HG02759 (cell line): Measurements from ENCODE around the gene SPX.

Experiments
- ATAC-seq: cut with Tn5 transposase; IDR thresholded peaks from one replicate; pipeline ENCODE4 v1.9.1; 2021; ENCODE audit warnings: mild to moderate bottlenecking, moderate library complexity; ENCODE audit not compliant: unreplicated experiment

The SPX gene

DNA sequence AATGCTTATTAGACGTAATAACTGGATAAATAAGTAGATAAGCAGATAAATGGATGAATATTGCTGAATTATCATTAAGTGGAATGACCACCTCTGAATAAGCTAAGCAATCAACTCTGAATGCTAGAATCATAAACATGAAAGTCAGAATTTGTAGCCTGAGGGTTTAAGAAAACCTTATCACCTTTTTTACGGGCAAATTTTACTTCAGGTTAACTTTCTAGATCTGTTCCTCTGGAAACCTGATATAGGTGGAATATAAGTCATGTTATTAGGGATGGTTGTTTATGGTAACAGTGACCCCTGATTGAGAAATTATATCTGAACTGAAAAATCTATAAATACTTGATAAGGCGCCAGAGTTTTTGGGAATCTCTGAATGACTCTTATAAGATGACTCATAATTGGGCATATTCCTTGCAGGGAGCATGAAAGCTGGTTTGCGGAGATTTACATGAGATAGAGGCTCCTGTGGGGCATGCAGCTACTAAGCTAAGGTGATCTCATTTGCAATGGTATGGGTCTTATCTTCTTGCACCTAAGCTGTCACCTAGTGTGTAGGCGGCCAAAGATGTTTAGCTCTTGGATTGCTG lies 12.1 kb downstream of the SPX start:
- no peak for ATAC-seq

DNA sequence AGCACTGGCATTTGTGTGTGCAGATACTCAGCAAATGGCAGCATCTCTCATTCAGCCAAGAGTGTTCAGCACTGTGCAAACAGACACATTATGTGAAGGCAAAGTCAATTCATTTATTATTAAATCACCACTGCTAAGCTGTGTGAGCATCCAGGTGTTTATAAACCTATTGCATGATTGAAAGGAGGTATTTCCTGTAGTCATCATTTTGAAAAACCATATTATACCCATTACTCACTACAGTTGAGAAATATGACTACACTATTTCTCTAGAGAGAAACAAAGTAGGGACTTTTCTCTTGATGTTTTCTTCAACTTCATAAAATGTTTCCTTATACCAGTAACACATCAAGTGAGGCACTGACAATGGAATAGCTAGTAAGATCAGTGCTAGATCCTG lies 13.7 kb downstream of the SPX start:
- no peak for ATAC-seq

DNA sequence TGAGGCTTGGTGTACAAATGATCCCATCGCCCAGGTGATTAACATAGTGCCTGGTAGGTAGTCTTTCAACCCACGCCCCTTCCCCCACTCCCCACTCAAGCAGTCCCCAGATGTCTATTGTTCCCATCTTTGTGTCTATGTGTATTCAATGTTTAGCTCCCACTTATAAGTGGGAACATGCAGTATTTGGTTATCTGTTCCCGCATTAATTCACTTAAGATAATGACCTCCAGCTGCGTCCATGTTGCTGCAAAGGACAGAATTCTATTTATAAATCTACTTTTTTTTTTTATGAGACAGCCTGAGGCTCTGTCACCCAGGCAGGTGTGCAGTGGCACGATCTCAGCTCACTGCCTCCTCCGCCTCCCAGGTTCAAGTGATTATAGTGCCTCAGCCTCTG lies 15.7 kb downstream of the SPX start:
- no peak for ATAC-seq

DNA sequence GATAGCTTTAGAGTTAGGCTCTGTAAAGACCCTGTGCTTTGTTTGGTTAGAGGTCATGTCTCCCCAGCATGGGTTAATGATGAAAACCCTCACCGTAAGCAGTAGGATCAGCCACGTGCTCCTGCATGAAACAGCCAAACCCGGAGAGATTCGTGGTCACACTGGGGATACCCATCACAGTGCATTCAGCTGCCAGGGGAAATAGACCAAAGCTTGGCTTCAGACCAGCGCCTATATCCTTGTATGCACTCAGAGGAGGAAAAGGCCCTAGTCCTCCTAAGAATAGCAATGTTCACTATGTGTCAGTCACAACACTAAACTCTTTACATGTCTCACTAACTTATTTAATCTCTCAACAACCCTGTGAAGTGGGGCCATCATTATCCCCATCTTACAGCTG lies 16.3 kb downstream of the SPX start:
- ATAC-seq, result peak; percentile 48

DNA sequence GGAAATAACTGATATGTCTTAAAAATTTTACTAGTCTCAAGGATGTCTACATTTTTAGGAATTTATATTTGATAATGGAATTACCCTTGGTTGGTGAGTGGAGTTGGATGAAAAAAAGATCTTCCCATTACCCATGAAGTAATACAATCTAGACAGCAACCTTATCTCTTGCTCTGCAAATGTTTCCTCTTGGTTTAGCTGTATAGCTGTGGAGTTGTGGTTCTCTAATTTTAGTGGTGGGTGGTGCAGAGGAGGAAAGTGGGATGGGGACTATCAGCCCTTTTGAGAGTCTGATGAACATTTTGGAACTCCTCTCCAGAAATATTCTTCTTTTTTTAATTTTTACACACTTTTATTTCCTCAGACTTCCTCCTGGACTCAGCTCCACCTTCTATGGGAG lies 17.1 kb downstream of the SPX start:
- ATAC-seq, result no peak

DNA sequence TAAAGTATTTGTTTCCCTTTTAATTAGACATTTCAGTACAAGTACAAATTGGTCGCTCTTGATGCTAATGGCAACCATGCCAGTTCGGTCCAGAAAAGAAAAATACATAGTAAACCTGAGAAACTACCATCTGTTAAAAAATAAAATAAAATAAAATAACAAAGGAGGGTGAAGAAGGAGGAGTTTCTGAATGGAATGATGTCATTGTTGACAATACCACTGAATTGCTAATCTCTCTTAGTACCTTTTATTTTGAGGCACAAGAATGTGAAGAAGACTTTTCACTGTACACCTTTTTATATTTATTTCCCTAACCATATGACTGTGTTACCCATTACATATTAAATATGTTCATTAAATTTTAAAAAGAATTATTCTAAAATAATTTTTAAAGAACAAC lies 19.5 kb downstream of the SPX start:
- no peak for ATAC-seq

DNA sequence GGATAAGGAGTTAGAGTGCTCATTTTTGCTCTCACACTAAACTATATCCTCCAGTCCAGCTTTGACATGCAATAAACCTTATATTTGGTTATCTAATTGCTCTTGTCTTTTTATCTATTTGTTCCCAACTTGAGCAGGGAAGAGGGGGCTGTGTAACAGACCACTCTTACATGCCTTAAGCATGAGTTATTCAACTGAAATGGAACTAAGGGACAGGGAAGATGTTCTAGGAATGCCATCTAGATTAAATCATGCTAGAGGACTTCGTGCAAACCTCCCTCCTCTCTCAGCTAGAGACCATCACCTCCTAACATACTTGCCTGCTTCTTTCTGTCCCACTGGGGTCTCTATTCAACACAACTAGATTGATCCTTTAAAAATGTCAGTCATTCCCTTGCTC lies 20.6 kb downstream of the SPX start:
- no peak for ATAC-seq

DNA sequence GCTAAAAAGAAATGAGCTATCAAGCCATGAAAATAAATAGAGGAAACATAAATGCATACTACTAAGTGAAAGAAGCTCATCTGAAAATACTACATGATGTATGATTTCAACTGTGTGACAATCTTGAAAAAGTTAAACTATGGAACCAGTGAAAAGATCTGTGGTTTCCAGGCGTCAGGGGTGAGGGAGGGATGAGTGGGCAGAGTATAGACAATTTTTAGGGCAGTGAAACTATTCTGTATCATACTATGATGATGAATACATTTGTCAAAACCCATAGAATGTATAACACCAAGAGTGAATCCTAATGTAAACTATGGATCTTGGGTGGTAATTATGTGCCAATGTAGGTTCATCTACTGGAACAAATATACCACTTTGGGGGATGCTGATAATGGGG lies 21.3 kb downstream of the SPX start:
- ATAC-seq, result no peak

DNA sequence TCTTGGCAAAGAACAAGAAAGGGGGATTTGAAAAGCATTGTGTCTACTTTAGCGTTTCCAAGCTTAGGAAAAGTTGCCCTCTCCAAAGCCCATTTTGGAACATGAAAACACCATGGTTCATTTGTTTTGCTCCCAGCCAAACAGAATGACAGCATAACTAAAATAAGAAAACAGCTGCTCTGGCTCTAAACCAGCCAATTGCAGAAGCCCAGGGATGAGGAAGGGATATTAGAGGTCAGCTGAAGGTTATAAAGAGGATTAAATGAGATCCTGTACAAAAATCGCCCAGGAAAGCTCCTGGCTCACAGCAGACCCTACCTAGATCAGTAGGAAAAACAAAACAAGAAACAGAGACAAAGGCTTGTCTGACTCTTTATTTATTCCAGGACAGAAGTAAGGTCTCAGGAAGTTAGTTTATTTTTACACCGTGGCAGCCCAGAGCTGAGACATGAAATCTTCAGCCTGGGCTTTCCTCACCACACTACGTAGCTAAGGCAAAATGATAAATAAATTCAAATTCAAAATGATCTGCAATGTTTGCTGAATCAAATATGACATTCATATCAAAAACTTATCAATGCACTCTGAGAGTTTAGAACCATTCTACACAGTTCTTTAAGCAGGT lies 25.9 kb downstream of the SPX start:
- ATAC-seq, result no peak

DNA sequence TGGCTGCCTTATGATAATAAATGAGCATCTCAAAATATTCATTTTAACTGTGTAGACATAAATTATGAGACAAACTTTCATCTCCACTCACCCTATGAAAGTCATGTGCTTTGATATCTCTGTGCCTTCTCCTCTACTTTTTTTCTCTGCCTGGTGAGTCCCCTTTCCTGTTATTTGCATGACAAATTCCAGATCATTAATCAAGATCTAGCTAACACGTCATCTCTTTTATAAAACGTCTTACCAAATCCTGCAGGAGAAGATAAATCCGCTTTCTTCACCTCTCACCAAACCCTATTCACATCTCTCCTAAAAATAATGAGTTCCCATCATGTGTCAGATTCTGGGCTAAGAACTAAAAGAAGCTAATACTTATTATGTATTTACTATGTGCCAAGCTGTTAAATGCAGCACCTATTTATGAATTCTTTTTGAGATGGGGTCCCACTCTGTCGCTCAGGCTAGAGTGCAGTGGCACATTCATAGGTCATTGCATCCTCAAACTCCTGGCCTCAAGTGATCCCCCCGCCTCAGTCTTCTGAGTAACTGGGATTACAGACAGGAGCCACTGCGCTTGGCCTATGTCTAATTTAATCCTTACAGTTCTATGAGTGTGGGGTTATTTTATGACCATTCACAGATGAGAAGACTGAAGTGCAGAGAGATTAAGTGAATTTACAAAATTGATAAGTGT lies 26.7 kb downstream of the SPX start:
- no peak for ATAC-seq

DNA sequence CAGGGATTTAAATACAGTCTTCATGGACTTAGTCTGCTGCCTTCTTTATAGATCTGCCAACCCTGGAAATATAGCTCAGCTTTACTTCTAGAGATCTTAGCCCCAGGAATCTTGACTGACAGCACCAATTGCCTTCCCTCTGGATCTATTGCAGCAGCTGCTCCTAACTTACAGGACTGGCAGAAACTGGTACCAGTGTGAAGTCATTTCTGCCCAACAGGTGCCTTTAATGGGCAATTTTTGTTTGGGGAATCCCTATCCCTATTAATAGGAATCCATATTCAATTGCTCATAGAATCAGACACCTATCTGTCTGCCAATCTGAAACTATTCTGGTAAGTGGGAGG lies 27.2 kb downstream of the SPX start:
- no peak for ATAC-seq

DNA sequence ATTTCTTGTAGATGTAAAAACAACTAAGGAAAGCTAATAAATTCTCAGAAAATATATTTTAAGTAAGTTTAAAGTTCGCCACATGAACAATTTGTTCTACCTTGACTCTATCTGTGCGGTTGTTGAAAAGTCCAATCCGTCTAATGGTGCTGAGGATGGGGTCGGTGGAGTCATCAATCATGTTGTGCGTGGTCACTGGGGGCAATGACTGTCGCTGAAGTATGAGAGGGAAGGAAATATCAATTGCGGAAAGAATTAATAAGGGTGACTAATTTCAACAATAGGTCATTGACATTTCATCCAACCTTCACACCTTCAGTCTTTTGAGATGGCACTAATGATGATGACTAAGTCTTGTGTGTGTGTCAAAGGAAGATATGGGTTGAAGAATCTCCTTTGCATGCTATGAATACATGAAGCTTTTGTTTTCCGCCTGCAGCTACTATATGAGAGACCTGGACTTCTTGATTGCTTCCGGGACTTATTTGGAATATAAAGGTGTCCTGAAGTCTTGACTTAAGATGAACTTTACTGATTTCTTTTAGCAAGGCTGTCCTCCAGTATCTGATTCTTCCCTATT lies 32.1 kb downstream of the SPX start:
- ATAC-seq, result no peak

DNA sequence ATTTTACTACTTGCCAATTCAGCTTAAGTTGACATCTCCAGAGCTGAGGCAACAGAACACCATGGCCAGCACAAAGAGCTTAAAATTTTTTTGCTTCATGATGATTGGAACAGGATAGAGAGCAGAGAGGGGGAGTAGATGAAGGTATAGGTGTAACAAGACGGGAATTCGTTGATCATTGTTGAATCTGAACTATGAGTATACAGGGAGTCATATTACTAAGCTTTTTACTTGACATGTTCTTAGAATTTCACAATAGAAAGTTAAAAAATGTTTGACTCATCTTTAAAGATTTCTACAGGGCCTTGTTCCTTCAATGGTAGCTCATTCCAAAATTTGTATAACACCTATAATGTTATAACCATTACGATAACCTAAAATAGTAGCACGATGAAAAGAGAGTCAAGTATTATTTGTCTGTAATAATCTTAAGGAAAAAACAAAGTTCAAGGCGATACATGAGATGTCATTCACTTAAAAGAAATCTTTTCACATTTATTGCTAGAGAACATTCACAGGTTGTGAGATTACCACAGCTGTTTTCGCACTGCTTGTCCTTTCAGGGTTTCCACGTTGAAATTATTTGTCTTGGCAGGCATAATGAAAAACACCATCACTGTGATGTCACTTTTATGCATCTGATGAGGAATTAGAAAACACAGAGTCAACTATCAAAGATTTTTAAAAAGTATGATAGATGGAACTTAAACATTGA lies 33.9 kb downstream of the SPX start:
- no peak for ATAC-seq

DNA sequence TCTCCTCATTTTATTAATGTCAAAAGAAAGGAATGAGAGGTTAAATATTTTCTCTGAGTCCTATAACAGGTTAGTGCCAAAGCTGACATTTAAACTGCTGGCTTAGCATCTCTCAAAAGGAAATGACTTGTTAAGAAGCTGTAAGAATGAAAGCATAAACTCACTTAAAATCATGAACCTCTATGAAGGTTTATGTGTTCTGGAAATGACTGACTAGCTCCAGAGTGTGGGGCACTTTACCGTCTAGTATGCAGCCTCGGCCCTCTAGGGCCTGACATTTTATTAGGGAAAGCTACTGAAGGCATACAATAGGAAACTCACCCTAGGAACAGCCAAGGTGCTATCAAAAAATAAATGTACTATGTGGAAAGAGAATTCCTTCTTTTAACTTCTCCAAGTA lies 35.1 kb downstream of the SPX start:
- no peak for ATAC-seq

DNA sequence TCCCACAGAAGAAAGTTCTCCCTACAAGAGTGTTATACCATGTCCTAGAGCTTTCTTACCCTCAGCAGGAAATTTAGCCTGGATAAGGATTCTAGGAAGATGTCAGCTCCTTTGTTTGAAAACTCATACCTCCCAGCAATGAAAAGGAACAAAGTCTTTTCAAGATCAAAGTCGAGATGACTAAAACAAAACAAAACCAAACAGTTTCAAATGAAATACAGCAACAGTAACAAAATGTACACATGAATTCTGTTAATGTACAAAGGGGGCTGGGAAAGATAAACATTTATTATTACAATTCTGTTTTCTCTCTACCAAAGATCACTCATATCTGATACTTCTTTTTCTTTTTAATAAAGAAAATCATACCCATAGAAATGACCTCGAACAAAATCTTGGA lies 36.8 kb downstream of the SPX start:
- ATAC-seq, result no peak

DNA sequence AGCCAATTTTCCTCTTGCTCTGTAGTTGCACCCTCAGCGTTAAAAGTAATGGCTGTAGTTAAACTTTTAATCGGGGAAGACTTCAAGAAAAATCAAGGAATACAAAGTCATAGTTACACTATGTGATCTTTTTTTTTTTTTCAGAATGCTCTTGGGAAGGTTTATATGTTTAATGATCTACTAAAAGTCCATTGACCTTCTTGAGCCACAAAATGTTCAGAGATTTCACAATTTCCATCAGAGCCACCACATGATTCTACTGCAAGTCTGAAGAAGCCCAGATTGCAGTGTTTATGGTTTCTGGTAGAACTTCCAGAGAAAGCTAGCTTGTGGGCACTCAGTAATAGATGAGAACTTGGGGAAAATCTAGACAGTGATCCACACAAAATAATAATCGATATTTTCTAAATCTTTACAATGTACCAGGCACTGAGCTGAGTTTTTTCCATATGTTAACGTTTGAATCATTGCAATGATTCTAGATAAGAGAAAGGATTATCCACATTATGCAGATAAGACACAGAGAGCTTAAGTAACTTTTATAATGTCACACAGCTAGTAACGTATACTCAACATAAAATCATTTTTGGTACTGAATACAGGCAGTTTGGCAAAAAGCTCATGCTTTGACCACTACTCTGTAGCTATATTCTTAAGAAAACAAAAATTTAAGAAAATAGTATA lies 40.3 kb downstream of the SPX start:
- ATAC-seq, result no peak

DNA sequence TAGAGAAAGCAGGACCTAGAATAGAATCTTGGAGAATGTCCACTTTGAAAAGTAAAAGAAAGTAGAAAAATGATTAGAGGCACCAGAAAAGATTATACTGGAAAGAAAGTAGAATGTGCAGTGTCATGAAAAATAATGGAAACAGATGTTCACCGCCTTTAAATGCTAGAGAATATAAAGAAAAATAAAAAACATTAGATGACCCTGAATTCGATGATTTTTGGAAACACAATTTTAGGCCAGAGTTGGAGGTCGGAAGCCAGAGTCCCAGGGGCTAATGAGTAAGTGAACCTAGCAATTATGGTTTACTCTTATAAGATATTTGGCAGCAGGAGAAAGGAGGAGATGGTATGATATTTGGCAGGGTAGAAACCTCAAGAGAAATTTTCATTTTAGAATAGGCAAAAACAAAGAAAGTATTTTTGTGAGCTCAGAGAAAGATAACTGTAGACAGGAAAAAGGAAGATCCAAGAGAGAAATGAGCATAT lies 40.9 kb downstream of the SPX start:
- ATAC-seq, result no peak

DNA sequence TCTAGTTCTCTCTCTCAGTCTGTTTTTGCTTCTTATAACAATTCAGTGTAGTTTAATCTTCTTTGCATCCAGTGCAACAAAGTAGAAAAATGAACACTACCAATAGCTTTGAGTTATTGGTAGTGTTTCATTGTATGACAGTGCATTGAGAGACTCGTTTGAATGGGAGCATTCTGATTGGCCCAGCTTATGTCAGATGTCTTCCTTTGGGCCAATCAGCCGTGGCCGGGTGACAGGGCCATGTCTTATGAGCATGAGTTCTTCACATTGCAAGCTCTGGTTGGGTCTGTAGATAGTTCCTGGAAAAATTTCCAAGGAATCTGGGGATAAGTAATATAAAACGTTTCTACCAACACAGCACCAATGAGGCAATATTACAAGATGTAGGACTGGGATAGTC lies 42.0 kb downstream of the SPX start:
- no peak for ATAC-seq

DNA sequence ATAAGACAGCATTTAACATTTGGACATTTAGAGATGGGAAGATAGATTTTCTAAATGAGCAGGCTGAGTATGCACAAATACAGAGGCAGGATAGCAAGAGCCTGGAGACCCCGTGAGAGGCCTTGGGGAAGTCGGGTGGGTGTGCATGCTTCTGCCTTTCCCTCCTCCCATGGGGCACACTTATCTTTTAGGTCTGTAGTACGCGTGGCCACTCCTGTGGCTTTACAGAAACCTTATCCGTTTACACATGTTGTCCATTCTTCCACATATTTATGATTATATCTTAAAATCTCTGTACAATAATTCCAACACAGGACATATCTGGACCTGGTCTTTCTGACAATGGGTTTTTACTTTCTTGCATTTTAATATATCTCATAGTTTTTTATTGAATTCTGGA lies 45.0 kb downstream of the SPX start:
- ATAC-seq, result no peak

DNA sequence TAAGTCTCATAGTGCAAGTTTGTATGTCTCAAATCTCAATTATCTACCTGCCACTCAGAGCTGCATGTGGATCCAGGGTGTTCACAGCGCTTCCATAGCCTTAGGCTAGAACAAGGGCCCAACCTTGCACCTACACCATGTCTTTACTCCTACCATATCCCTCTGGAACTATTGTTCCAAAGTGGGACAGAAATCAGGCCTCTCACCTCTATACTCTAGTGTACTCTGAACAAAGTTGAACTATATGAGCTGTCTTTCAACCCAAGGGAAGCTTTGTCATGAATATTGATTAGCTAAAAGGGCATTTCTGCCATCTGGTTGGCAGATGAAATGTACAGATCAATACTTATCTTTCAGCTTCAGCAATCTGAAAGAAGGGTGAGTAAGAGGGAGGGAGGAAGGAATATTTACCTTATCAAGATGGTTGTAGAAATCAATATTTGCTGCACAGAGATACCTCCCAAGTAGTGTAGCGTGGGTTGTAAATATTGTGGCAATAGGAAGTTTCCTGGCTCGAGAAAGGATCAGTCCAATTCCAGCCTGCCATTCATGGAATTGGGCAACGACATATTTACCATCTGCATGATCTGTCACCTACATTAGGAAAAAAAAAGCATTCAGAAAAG lies 47.8 kb downstream of the SPX start:
- no peak for ATAC-seq

DNA sequence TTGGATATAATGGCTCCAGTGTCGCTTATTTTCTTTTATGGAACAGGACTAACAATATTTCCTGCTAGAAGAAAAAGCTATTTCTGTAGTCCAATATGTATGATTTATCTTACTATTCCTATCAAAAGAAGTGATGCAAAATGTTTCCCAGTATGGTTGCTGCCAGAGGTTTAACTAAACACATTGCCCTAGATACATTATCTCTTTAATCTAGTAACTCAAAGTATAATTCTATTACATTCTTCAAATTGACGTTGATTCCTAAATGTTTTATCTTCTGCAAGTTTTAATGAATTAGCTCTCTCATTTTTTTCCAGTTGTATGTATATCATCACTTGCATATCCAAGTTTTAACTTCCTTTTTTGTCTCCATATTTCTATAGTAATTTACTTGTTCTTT lies 50.3 kb downstream of the SPX start:
- ATAC-seq, result no peak
